CMK (cell line): ENCODE results near the gene FBXW8.

Experiments used
- DNase-seq: peaks from one replicate; pipeline ENCODE4 v3.0.0-alpha.2; 2010; ENCODE audit warnings: low read depth

FBXW8 gene

DNA sequence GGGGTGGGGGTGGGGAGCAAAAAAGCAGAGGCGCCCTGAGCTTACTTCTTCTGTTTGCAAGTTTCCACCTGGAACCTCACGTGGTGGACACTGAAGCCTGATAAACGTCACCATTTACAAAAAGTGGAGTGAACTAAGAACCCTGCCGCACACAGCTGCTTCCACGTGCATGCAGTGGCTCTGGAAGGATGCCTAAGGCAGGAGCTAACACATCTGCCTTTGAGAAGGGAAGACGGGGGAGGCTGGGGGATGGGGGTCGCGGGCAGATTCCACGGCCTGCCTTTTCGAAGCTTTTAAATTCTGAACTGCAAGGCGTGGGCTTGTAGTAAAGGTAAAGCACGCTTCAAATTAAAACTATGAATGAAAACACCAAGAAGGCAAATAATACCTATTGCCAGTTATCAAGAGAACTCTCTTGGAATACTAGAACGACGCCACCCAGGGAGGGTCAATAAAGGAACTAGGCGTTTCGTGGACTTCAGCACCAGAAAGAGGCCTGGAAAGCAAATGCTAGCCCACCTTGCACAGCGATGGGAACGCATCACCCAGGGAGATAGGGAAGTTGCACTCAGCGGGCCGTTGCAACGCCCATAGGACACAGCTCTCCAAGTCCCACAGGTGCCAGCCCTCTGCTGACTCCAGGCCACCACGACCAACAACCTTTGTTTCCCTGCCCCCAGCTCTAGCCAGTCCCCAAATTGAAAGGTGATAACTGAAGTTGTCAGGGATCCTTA lies 126.7 kb downstream of the FBXW8 start:
- DNase-seq, result no peak

DNA sequence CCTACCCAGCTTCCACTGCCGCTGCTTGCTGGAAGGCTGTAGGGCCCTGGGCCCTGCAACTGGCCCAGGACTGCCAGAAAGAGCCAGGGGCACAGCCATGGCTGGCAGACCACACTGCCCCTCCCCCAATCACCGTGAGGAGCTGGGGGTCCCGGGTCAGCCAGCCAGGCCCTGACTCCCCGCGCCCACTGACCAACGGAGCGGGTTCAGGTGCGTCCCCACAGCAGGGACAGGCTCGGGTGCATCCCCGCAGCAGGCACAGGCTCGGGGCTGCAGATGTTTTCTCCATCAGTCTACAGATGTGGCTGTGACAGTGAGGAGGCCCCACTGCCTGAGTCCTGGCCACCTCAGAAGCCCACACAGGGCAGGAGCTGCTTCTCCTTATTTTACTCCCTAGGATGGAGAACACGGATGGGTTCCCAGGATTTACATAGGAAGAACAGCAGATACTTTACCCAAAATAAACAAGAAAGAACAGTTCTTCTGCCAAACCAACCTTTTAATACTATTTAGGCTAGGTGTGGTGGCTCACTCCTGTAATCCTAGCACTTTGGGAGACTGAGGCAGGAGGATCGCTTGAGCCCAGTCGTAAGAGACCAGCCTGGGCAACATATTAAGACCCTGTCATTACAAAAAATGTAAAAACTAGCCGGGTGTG lies 127.4 kb downstream of the FBXW8 start:
- no peak for DNase-seq

DNA sequence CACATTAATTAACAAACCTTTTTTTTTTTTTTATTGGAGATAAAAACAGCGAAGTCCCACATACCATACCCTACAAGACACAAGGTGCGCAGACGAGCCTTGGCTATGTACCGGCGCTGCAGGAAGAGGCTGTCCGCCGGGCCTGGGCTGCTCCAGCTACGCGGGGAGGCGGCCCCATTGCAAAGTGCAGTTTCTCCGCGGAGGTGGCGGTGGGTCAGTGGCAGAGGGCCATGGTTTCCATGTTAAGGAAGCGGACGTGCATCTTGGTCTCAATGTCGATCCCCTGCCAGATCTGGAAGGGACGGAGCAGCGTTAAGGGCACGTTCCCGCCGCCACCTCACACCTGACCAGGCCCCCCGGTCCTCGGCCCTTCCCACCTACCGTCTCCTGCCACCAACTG lies 128.2 kb downstream of the FBXW8 start:
- DNase-seq, result no peak

DNA sequence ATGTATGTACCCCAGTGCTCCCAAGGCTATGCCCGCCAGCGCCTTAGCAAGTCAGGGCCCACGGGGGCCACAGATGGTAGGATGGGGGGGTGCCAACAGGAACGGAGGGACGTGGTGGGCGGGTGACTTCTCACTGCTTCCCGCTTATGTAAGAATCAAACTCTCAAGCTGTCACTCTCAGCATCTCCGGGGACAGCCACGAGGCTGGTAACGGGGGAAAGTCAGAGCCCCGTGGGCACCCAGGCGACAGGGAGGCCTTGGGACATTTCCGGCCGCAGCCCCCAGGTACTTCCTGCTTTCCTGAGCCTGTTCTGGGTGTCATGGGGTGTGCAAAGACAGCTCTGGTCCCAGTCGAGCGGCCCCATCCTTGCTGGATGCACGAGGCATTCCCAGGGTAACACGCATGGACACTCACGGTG lies 129.2 kb downstream of the FBXW8 start:
- no peak for DNase-seq

DNA sequence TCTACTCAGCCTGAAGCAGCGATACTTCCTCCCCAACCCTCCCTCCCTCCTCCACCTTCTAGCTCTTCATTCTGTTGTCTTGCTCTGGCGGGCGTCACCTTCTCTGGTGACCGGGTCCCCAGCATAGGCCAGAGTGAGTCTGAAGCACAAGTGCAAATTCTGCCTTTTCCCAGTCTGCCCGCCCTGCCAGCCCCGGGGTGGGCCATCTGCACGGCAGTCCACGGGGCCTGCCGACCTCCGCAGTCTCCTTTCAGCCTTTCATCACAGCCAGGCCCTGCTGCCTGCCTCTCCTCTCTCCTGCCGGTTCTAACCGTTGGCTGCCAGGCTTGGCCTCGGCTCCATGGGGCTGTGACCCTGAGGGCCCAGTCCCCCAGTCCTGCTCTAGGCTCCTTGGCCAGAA lies 129.7 kb downstream of the FBXW8 start:
- DNase-seq, result no peak

GRCh38 chr12:117041798-117042170 lies 131.0 kb downstream of the FBXW8 start:
- DNase-seq, result no peak

GRCh38 chr12:117042171-117042842 lies 131.6 kb downstream of the FBXW8 start:
- peak; percentile 99 for DNase-seq

DNA sequence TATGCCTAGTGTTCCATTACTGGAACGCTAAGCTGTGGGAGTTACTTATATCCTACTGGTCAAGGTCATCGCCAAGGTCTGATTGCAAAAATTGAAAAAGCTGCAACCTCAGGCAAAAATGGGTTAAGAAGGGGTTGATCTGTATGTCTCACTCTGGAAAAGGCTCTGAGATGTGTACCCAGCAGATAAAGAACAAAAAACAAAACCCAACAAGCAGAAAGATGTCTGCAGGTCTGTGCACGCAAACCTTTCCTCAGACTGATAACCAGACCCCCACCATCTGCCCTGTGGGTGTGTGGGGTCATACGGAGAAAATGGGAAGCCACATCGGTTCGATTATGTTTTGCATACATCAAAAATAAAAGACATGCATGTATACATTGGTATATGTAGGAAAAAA lies 132.1 kb downstream of the FBXW8 start:
- DNase-seq, result peak; percentile 50

DNA sequence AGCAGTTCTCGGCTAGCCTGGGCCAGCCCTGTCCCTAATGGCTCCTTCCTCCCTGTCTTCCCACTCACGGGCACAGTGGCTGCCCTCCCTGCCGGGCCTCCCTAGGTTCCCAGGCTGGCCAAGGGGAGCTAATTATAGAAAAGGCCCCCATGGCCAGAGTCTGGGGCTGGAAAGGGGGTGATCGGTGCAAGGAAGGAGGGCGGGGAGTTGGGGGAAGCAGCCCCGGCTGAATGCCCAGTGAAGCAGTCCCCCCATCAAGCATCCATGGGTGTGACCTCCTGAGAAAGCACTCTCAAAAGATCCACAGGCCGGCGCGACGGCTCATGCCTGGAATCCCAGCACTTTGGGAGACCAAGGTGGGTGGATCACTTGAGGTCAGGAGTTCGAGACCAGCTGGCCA lies 133.6 kb downstream of the FBXW8 start:
- DNase-seq, result no peak

- no peak for DNase-seq
Observed at GRCh38 chr12:117044790-117045159, 134.0 kb downstream of the FBXW8 start.

GRCh38 chr12:117045160-117046010 lies 134.6 kb downstream of the FBXW8 start:
- DNase-seq, result peak; percentile 58

DNA sequence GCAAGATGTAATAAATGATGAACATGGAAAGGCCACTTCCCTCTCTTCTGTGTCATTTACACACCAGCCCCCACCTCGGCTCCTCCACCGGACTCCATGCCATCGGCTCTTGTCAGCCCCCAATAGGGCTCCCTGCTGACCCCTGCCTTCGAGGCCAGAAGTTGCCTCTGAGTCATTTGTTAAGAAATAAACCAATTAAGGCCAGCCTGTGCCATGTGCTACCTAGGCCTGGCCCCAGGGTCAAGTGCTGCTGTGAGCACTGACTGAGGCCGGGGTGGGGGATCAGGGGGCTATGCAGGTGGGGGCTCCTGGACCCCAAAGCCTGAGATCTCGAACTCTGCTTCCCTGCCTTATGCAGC lies 135.2 kb downstream of the FBXW8 start:
- DNase-seq, result peak; percentile 53

DNA sequence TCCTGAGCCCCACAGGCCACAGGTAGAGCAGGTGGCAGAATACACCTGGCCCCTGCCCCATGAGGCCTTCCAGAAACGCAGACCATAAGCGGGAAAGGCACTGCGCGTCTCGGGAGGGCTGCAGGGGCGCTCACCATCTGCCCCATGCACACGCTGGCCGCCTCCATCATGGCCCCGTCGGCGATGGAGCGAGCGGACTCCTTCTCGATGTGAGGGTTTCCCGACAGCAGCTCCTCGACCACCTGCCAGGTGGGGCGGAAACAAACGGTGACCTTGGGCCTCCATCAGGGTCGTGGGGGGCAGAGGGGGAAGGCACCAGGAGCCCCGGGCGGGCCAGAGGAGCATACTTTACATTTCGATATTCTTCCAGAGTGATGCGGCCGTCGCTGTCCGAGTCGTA lies 135.7 kb downstream of the FBXW8 start:
- DNase-seq, result no peak

GRCh38 chr12:117046861-117047530 lies 136.2 kb downstream of the FBXW8 start:
- DNase-seq, result no peak

DNA sequence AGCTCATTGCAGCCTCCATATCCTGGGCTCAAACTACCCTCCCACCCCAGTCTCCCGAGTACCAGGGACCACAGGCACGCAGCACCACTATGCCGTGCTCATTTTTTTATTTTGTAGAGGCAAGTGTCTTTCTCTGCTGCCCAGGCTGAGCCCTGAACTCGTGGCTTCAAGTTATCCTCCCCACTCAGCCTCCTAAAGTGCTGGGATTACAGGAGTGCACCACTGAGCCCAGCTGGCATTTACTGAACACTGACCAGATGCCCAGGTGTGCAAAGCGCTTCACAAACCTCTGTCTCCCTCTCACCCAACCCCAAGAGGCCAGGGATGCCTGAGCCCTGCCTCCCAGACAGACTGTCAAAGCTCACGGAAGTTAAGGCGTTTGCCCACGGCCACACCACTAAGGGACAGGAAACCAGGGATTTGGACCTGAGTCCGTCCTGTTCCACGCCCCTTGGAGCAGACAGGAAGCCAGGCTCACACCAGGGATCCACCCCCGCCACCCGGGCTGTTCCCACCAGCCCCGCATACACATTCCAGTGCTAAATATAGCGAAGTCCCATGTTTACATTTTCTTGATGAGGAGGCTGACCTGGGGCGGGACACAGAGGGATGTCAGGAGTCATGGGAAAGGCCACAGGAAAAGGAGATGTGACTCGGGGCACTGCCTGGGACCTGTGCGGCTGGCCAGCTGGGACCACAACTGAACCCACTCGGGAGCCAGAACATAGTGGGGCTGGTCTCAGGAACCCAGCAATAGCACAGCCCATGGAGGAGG lies 137.2 kb downstream of the FBXW8 start:
- DNase-seq, result no peak

GRCh38 chr12:117048585-117048904 lies 137.8 kb downstream of the FBXW8 start:
- no peak for DNase-seq

- no peak for DNase-seq
Observed at GRCh38 chr12:117049295-117049694, 138.5 kb downstream of the FBXW8 start.

DNA sequence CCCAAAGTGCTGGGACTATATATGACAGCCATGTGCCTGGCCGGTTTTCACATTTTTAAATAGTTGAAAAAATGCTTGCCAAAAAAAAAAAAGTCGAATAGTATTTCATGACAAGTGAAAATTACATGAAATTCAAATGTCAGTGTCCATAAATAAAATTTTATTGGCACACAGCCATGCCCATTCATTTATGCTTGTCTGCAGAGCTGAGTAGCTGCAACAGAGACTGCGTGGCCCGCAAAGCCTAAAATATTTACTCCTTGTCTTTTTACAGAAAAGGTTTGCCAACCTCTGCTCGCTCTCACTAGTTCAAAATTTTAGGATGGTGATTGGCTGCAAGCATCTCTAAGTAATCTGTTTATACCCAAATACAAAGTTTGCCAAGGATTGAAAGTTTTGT lies 139.3 kb downstream of the FBXW8 start:
- DNase-seq, result no peak

GRCh38 chr12:117051380-117051779 lies 140.6 kb downstream of the FBXW8 start:
- no peak for DNase-seq

DNA sequence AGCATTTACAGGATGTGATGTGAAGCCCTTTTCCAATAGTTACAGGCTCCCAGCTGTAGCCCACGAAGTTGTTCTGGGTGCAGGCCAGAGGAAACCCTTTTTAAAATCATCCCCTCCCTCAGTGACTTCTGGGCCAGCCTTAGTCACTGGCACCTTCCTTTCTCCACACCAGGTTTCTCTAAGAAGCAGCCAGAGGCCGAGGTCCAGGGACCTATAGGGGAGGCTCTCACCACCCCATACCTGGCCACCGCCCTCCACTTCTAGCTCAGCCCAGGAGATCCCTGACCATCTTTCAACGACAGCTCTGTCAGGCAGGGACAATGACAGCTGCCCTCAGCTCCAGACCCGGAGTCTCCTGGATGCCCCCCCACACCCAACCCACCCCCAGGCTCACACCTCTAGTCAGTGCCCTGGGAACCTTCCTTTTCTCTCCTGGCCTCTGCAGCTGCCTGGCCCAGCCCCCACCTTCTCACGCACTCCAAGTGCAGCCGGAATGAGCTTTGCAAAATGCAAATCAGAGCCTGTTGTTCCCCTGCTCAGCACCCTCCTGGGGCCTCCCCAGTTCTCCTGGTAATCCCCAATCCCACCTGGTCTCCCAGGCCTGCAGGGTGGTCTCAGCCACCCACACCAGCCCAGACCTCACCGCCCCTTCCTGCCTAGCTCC lies 141.8 kb downstream of the FBXW8 start:
- DNase-seq, result no peak

DNA sequence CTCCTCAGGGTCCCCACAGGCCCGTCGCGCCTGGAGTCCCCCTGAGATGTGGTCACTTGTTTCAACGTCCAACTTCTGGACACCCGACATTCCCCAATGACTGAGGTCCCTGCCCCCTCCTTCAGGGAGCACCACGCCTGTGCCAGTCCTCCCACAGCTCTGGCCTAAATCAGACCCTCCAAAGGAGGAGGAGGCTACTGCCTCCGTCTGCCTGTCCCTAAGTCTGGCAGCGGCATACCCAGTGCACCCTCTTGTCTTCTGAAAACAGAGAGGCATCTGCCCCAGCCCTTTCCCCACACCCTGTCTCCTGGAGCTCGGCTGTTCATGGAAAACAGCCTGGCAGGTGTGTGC lies 142.3 kb downstream of the FBXW8 start:
- no peak for DNase-seq
